WTC11 (cell line): Measurements from ENCODE around the gene WNT5A.

ENCODE experiments used
- TF ChIP-seq, protein P1 (sequence below): fragments of 200-600 bp; IDR thresholded peaks from 2 replicates; pipeline ENCODE4 v1.8.0; 2022; ENCODE audit warnings: antibody characterized with exemption
- TF ChIP-seq, protein P2 (sequence below): sonication (generic); formaldehyde crosslinking; IDR thresholded peaks from 2 replicates; pipeline ENCODE4 v1.8.1; 2023; ENCODE audit warnings: mild to moderate bottlenecking, missing genetic modification reagents, moderate library complexity
- TF ChIP-seq, protein P3 (sequence below): sonication (generic); formaldehyde crosslinking; IDR thresholded peaks from 2 replicates; pipeline ENCODE4 v1.8.1; 2022; ENCODE audit warnings: low read depth, missing genetic modification reagents, borderline replicate concordance

GRCh38 chr3:55468251-55468650, 18.9 kb downstream of the WNT5A start:
- TF ChIP-seq, protein P1, sequence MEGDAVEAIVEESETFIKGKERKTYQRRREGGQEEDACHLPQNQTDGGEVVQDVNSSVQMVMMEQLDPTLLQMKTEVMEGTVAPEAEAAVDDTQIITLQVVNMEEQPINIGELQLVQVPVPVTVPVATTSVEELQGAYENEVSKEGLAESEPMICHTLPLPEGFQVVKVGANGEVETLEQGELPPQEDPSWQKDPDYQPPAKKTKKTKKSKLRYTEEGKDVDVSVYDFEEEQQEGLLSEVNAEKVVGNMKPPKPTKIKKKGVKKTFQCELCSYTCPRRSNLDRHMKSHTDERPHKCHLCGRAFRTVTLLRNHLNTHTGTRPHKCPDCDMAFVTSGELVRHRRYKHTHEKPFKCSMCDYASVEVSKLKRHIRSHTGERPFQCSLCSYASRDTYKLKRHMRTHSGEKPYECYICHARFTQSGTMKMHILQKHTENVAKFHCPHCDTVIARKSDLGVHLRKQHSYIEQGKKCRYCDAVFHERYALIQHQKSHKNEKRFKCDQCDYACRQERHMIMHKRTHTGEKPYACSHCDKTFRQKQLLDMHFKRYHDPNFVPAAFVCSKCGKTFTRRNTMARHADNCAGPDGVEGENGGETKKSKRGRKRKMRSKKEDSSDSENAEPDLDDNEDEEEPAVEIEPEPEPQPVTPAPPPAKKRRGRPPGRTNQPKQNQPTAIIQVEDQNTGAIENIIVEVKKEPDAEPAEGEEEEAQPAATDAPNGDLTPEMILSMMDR: no peak
- TF ChIP-seq, protein P2, sequence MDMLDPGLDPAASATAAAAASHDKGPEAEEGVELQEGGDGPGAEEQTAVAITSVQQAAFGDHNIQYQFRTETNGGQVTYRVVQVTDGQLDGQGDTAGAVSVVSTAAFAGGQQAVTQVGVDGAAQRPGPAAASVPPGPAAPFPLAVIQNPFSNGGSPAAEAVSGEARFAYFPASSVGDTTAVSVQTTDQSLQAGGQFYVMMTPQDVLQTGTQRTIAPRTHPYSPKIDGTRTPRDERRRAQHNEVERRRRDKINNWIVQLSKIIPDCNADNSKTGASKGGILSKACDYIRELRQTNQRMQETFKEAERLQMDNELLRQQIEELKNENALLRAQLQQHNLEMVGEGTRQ (CRISPR knock-in tag): no peak
- TF ChIP-seq, protein P3, sequence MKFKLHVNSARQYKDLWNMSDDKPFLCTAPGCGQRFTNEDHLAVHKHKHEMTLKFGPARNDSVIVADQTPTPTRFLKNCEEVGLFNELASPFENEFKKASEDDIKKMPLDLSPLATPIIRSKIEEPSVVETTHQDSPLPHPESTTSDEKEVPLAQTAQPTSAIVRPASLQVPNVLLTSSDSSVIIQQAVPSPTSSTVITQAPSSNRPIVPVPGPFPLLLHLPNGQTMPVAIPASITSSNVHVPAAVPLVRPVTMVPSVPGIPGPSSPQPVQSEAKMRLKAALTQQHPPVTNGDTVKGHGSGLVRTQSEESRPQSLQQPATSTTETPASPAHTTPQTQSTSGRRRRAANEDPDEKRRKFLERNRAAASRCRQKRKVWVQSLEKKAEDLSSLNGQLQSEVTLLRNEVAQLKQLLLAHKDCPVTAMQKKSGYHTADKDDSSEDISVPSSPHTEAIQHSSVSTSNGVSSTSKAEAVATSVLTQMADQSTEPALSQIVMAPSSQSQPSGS (CRISPR knock-in tag): no peak
